Mesenchymal stem cell (in vitro differentiated cells and primary cell): Measurements from ENCODE around the gene PIGX.

Experiments
- DNase-seq: peaks from one replicate; pipeline ENCODE4 v3.0.0-alpha.2; 2013
- H2AFZ ChIP-seq: one replicate; pipeline ENCODE4 v1.6.1; 2013; ENCODE audit warnings: low read depth, mild to moderate bottlenecking, control low read depth, inconsistent platforms, low read length, moderate library complexity
- H2AK5ac ChIP-seq: 2 replicates; pipeline ENCODE4 v1.6.1; 2013; ENCODE audit warnings: low read length, moderate library complexity, mild to moderate bottlenecking, inconsistent platforms; ENCODE audit not compliant: severe bottlenecking
- H2BK120ac ChIP-seq: one replicate; pipeline ENCODE4 v1.6.1; 2013; ENCODE audit warnings: low read depth, mild to moderate bottlenecking, inconsistent platforms, low read length, moderate library complexity
- H2BK12ac ChIP-seq, 2 experiments: one replicate each; pipeline ENCODE4 v1.6.1; 2013; ENCODE audit warnings: inconsistent platforms in 2 of 2, low read length in 2 of 2, mild to moderate bottlenecking in 2 of 2, moderate library complexity in 2 of 2, control low read depth in 1 of 2
- H2BK15ac ChIP-seq: one replicate; pipeline ENCODE4 v1.6.1; 2013; ENCODE audit warnings: mild to moderate bottlenecking, low read depth, inconsistent platforms; ENCODE audit not compliant: poor library complexity, severe bottlenecking
- H2BK5ac ChIP-seq: 2 replicates; pipeline ENCODE4 v1.6.1; 2013; ENCODE audit warnings: low read depth, mild to moderate bottlenecking, low read length, control low read depth, inconsistent platforms; ENCODE audit not compliant: poor library complexity, severe bottlenecking
- H3K14ac ChIP-seq, 2 experiments: one replicate each; pipeline ENCODE4 v1.6.1; 2013; ENCODE audit warnings: inconsistent platforms in 2 of 2, low read length in 2 of 2, control low read depth in 1 of 2, mild to moderate bottlenecking in 1 of 2, moderate library complexity in 1 of 2
- H3K18ac ChIP-seq, 2 experiments: one replicate each; pipeline ENCODE4 v1.6.1; 2013; ENCODE audit warnings: inconsistent platforms in 2 of 2, low read length in 2 of 2, control low read depth in 1 of 2, low read depth in 1 of 2, mild to moderate bottlenecking in 1 of 2
- H3K23ac ChIP-seq, 2 experiments: one replicate each; pipeline ENCODE4 v1.6.1; 2013; ENCODE audit warnings: inconsistent platforms in 2 of 2, low read length in 2 of 2, mild to moderate bottlenecking in 2 of 2, moderate library complexity in 2 of 2, control low read depth in 1 of 2
- H3K27ac ChIP-seq: 2 replicates; pipeline ENCODE4 v1.5.1; 2013; ENCODE audit warnings: mild to moderate bottlenecking, moderate library complexity, low read length, control low read depth, inconsistent platforms; ENCODE audit not compliant: poor library complexity, severe bottlenecking
- H3K27me3 ChIP-seq, 2 experiments: 2 replicates each; pipeline versions ENCODE4 v1.6.1 to v1.7.0; 2013; ENCODE audit warnings: low read length in 2 of 2, mild to moderate bottlenecking in 2 of 2, moderate library complexity in 2 of 2, control low read depth in 1 of 2, inconsistent platforms in 1 of 2; ENCODE audit not compliant: control insufficient read depth in 1 of 2, insufficient read depth in 1 of 2
- H3K36me3 ChIP-seq, 2 experiments: 2 replicates each; pipeline versions ENCODE4 v1.6.1 to v1.7.0; 2013; ENCODE audit warnings: low read length in 2 of 2, control low read depth in 1 of 2, inconsistent platforms in 1 of 2, low read depth in 1 of 2, mild to moderate bottlenecking in 1 of 2; ENCODE audit not compliant: insufficient read depth in 2 of 2, control insufficient read depth in 1 of 2
- H3K4ac ChIP-seq, 2 experiments: one replicate each; pipeline ENCODE4 v1.6.1; 2013; ENCODE audit warnings: inconsistent platforms in 2 of 2, low read length in 2 of 2, mild to moderate bottlenecking in 2 of 2, moderate library complexity in 2 of 2, control low read depth in 1 of 2, low read depth in 1 of 2
- H3K4me1 ChIP-seq: 2 replicates; pipeline ENCODE4 v1.6.1; 2013; ENCODE audit warnings: low read depth, low read length, control low read depth; ENCODE audit not compliant: control insufficient read depth, insufficient read depth
- H3K4me2 ChIP-seq: 2 replicates; pipeline ENCODE4 v1.6.1; 2013; ENCODE audit warnings: low read length, mild to moderate bottlenecking, inconsistent platforms; ENCODE audit not compliant: poor library complexity, severe bottlenecking
- H3K4me3 ChIP-seq, 2 experiments: 2 replicates each; pipeline versions ENCODE4 v1.5.1 to v1.7.0; 2013; ENCODE audit warnings: low read length in 2 of 2, mild to moderate bottlenecking in 2 of 2, control low read depth in 1 of 2, low read depth in 1 of 2; ENCODE audit not compliant: insufficient read depth in 1 of 2
- H3K79me1 ChIP-seq: replicated peaks from 2 replicates; pipeline ENCODE4 v1.6.1; 2013; ENCODE audit warnings: mild to moderate bottlenecking, control low read depth, low read length, inconsistent platforms; ENCODE audit not compliant: poor library complexity, severe bottlenecking
- H3K9ac ChIP-seq: 2 replicates; pipeline ENCODE4 v1.7.0; 2013; ENCODE audit warnings: mild to moderate bottlenecking, low read length, moderate library complexity
- H3K9me3 ChIP-seq: 2 replicates; pipeline ENCODE4 v1.7.0; 2013; ENCODE audit warnings: mild to moderate bottlenecking, low read length; ENCODE audit not compliant: control insufficient read depth
- H4K8ac ChIP-seq: one replicate; pipeline ENCODE4 v1.6.1; 2013; ENCODE audit warnings: inconsistent platforms, mild to moderate bottlenecking, low read length, moderate library complexity
- H4K91ac ChIP-seq: one replicate; pipeline ENCODE4 v1.6.1; 2013; ENCODE audit warnings: mild to moderate bottlenecking, low read length, inconsistent platforms
- WGBS: methylation state at CpG from one replicate; pipeline ENCODE4 v1.1.7; 2013; ENCODE audit warnings: mixed read lengths; 5-methylcytosine and 5-hydroxymethylcytosine counted together

The PIGX gene

GRCh38 chr3:196689941-196690660, 22.1 kb upstream of the PIGX start:
- Histone ChIP-seq H3K4me2 (no peak overlapping the region), H3K9me3 (no peaks in the 10 kb centered on the region), H3K79me1 (no peaks in the 10 kb centered on the region), H2BK5ac (no peak overlapping the region), H3K27me3 (peaks cover 0 to 5% of the 10 kb centered on the region in 2 experiments), H4K91ac (no peak overlapping the region), H3K14ac (no peak overlapping the region), H3K27ac (no peak overlapping the region), H2BK15ac (no peak overlapping the region), H3K23ac (no peak overlapping the region), H3K18ac (no peak overlapping the region), H2AK5ac (no peak overlapping the region), H2BK120ac (no peak overlapping the region), H3K4ac (no peak overlapping the region), H3K36me3 (no peaks in the 10 kb centered on the region), H3K4me1 (peaks cover 2% of the 10 kb centered on the region), H3K9ac (no peak overlapping the region), H2AFZ (no peak overlapping the region), H4K8ac (no peak overlapping the region), H3K4me3 (no peak overlapping the region), H2BK12ac (no peak overlapping the region)
- 96% methylated on average over 16 of the region's 17 CpGs for WGBS
- DNase-seq = no peak

GRCh38 chr3:196691386-196691785, 20.8 kb upstream of the PIGX start:
- H3K79me1 ChIP-seq = no peaks in the 10 kb centered on the region
- H3K9me3 ChIP-seq = no peaks in the 10 kb centered on the region
- H3K4me3 ChIP-seq = no peak overlapping the region
- 91% methylated on average over 8 of the region's 8 CpGs for WGBS
- H3K9ac ChIP-seq = no peak overlapping the region
- H2BK5ac ChIP-seq = no peak overlapping the region
- H3K36me3 ChIP-seq = no peaks in the 10 kb centered on the region
- H3K4me1 ChIP-seq = peaks cover 5% of the 10 kb centered on the region
- no peak overlapping the region for H2BK120ac ChIP-seq
- peaks cover 0 to 5% of the 10 kb centered on the region in 2 experiments for H3K27me3 ChIP-seq
- DNase-seq = no peak
- no peak overlapping the region for H2BK12ac ChIP-seq
- no peak overlapping the region for H3K23ac ChIP-seq
- no peak overlapping the region for H2AK5ac ChIP-seq
- H3K4me2 ChIP-seq = no peak overlapping the region
- H2AFZ ChIP-seq = no peak overlapping the region
- H4K8ac ChIP-seq = no peak overlapping the region
- H3K14ac ChIP-seq = no peak overlapping the region
- H2BK15ac ChIP-seq = no peak overlapping the region
- H3K27ac ChIP-seq = no peak overlapping the region
- H3K4ac ChIP-seq = no peak overlapping the region
- H3K18ac ChIP-seq = no peak overlapping the region
- no peak overlapping the region for H4K91ac ChIP-seq

- Histone ChIP-seq H3K79me1 (no peaks in the 10 kb centered on the region), H3K27ac (no peak overlapping the region), H2BK15ac (no peak overlapping the region), H3K4me1 (peaks cover 5% of the 10 kb centered on the region), H2BK12ac (peak overlapping the region in 1 of 2 experiments; percentile 43), H2BK120ac (no peak overlapping the region), H3K4me3 (no peak overlapping the region), H3K14ac (no peak overlapping the region), H3K18ac (no peak overlapping the region), H2BK5ac (no peak overlapping the region), H4K91ac (peak overlapping the region; percentile 34), H3K4ac (no peak overlapping the region), H2AFZ (no peak overlapping the region), H3K27me3 (peaks cover 0 to 5% of the 10 kb centered on the region in 2 experiments), H3K23ac (no peak overlapping the region), H4K8ac (peak overlapping the region; percentile 38), H3K36me3 (no peaks in the 10 kb centered on the region), H3K9me3 (no peaks in the 10 kb centered on the region), H3K9ac (no peak overlapping the region), H2AK5ac (no peak overlapping the region), H3K4me2 (no peak overlapping the region)
- 83% methylated on average over 1 of the region's 1 CpG for WGBS
- no peak for DNase-seq
Observed at GRCh38 chr3:196694202-196694638, 18.0 kb upstream of the PIGX start.

- Histone ChIP-seq H3K9me3 (no peaks in the 10 kb centered on the region), H2BK120ac (no peak overlapping the region), H3K79me1 (no peaks in the 10 kb centered on the region), H2BK5ac (no peak overlapping the region), H2BK15ac (no peak overlapping the region), H2AK5ac (no peak overlapping the region), H3K4ac (no peak overlapping the region), H3K27ac (no peak overlapping the region), H3K4me1 (peaks cover 5% of the 10 kb centered on the region), H3K9ac (no peak overlapping the region), H2AFZ (no peak overlapping the region), H3K23ac (no peak overlapping the region), H3K14ac (peak overlapping the region in 1 of 2 experiments; percentile 13), H3K4me3 (peak overlapping the region in 1 of 2 experiments; percentile 28), H3K36me3 (no peaks in the 10 kb centered on the region), H4K8ac (no peak overlapping the region), H2BK12ac (no peak overlapping the region), H3K27me3 (peaks cover 0 to 5% of the 10 kb centered on the region in 2 experiments), H3K4me2 (no peak overlapping the region), H4K91ac (no peak overlapping the region), H3K18ac (no peak overlapping the region)
- 98% methylated on average over 17 of the region's 17 CpGs for WGBS
- DNase-seq = no peak
Observed at GRCh38 chr3:196694941-196695848, 17.0 kb upstream of the PIGX start.
